ENCODE measurements around the gene TNMD. TPM values are rescaled to one million over a fixed set of nuclear protein-coding genes. Genes with fewer than 3 reads are reported as not detected.

Gene TNMD
- total RNA-seq, 2 donors from 2014 or later, result not detected

- under 1% methylated on average over 26 of the region's 51 CpGs for WGBS
- peak; percentile 34 for TF ChIP-seq POLR2A (IDR thresholded peaks at IDR 0.05)
- peak in 3 of 4 experiments; percentile 39 to 55 (median 51) for TF ChIP-seq CTCF (IDR thresholded peaks at IDR 0.05)
- peak; percentile 51 for TF ChIP-seq POLR2AphosphoS5 (IDR thresholded peaks at IDR 0.05)
- Histone ChIP-seq H3K4me3 (peak within 1 kb of the TSS; percentile 41 to 44), H3K4me1 (replicated peaks) (no peaks in the 10 kb centered on the region), H3K27me3 (replicated peaks; ENCODE audit: insufficient read depth) (no peaks in the 10 kb centered on the region), H3K36me3 (no peaks in the 10 kb centered on the region), H3K27ac (peak within 1 kb of the TSS; percentile 51), H3K9me3 (no peaks in the 10 kb centered on the region)
- DNase-seq (ENCODE audit: low spot score), result peak; percentile 75
- intact Hi-C loops (cut with DNase I), result loop anchor here (10.0 kb wide), 1 partner anchor 122 kb away; no protein-coding TSS in a partner anchor
These were observed 51.7 kb downstream of the TNMD start, which contains the start of gene TSPAN6 for GRCh38 chrX:100636321-100636991. Gene TSPAN6, minus strand, starts transcription at chrX:100636806. Its CDS starts 112 bp downstream, at chrX:100636694.

GRCh38 chrX:100642290-100642689, 57.6 kb downstream of the TNMD start:
- Histone ChIP-seq H3K4me1 (replicated peaks) (no peaks in the 10 kb centered on the region), H3K27me3 (replicated peaks; ENCODE audit: insufficient read depth) (no peaks in the 10 kb centered on the region), H3K9me3 (no peaks in the 10 kb centered on the region), H3K27ac (no peak overlapping the region), H3K36me3 (no peaks in the 10 kb centered on the region), H3K4me3 (no peak overlapping the region)
- 39% methylated on average over 3 of the region's 3 CpGs for WGBS
- TF ChIP-seq CTCF (IDR thresholded peaks at IDR 0.05) (no peak), POLR2A (IDR thresholded peaks at IDR 0.05) (no peak), POLR2AphosphoS5 (IDR thresholded peaks at IDR 0.05) (no peak)
- DNase-seq (ENCODE audit: low spot score), result no peak
- intact Hi-C loops (cut with DNase I), result no loop called here

- intact Hi-C loops (cut with DNase I), result no loop called here
- H3K36me3 ChIP-seq, result no peaks in the 10 kb centered on the region
- H3K4me1 ChIP-seq (replicated peaks), result no peaks in the 10 kb centered on the region
- H3K27me3 ChIP-seq (replicated peaks; ENCODE audit: insufficient read depth), result no peaks in the 10 kb centered on the region
- no peak overlapping the region for H3K4me3 ChIP-seq
- H3K27ac ChIP-seq, result no peak overlapping the region
- 77% methylated on average over 11 of the region's 11 CpGs for WGBS
- TF ChIP-seq CTCF (IDR thresholded peaks at IDR 0.05) (no peak), POLR2A (IDR thresholded peaks at IDR 0.05) (no peak), POLR2AphosphoS5 (IDR thresholded peaks at IDR 0.05) (no peak)
- no peaks in the 10 kb centered on the region for H3K9me3 ChIP-seq
- no peak for DNase-seq (ENCODE audit: low spot score)
These were observed 58.5 kb downstream of the TNMD start for GRCh38 chrX:100643212-100643611.

- no peaks in the 10 kb centered on the region for H3K4me1 ChIP-seq (replicated peaks)
- 42% methylated on average over 11 of the region's 11 CpGs for WGBS
- no peak within 1 kb of the TSS for H3K27ac ChIP-seq
- no peaks in the 10 kb centered on the region for H3K27me3 ChIP-seq (replicated peaks; ENCODE audit: insufficient read depth)
- no peaks in the 10 kb centered on the region for H3K9me3 ChIP-seq
- TF ChIP-seq CTCF (IDR thresholded peaks at IDR 0.05), result no peak
- no peak for TF ChIP-seq POLR2AphosphoS5 (IDR thresholded peaks at IDR 0.05)
- peak; percentile 18 for TF ChIP-seq POLR2A (IDR thresholded peaks at IDR 0.05)
- H3K36me3 ChIP-seq, result no peaks in the 10 kb centered on the region
- no peak for DNase-seq (ENCODE audit: low spot score)
- no peak within 1 kb of the TSS for H3K4me3 ChIP-seq
- intact Hi-C loops (cut with DNase I), result no loop called here
These were observed 59.5 kb downstream of the TNMD start, which contains the start of gene SRPX2 for GRCh38 chrX:100643956-100644860. Gene SRPX2, plus strand, starts transcription at chrX:100644199. Its CDS starts 2,124 bp downstream, at chrX:100646323.
